PC-9 (cell line): ENCODE results near the gene SDHB.

Experiments
- CTCF ChIP-seq: fragments of 200-600 bp; sonication (generic); conservative IDR thresholded peaks from 2 replicates; pipeline ENCODE4 v1.6.1; 2017; ENCODE audit warnings: mixed run types, antibody characterized with exemption, mild to moderate bottlenecking, moderate library complexity
- EZH2 ChIP-seq: fragments of 200-600 bp; sonication (generic); IDR thresholded peaks from 2 replicates; pipeline ENCODE4 v1.8.0; 2017; ENCODE audit warnings: antibody characterized with exemption, low read depth

- TF ChIP-seq CTCF: no peak
- TF ChIP-seq EZH2: no peak
Measured at GRCh38 chr1:16992675-16993074, 61.2 kb downstream of the SDHB start.
